ENCODE results near the gene AGAP1. TPM values are rescaled to one million over a fixed set of nuclear protein-coding genes. Genes with fewer than 3 reads are reported as not detected.

AGAP1 gene
- total RNA-seq, 2 experiments from 2014 or later = 2.2 TPM

GRCh38 chr2:235577404-235578330, 83.8 kb downstream of the AGAP1 start:
- ChIA-PET POLR2A (no interaction called here), CTCF (interaction anchor here (0.6 kb wide), 1 partner anchor 16 kb away, joined by 3 read pairs; no protein-coding TSS in a partner anchor)
- Mint-ChIP-seq H3K4me3 (no peak overlapping the region), H3K27ac (no peak overlapping the region), H3K36me3 (ENCODE audit: low read depth) (no peaks in the 10 kb centered on the region), H3K9me3 (ENCODE audit: low read depth) (no peaks in the 10 kb centered on the region), H3K27me3 (peaks cover 4% of the 10 kb centered on the region), H3K4me1 (no peaks in the 10 kb centered on the region)
- intact Hi-C loops (cut with DNase I, micrococcal nuclease) = no loop called here
- no peak for DNase-seq
- ATAC-seq = no peak

- H3K27me3 Mint-ChIP-seq = peaks cover 4% of the 10 kb centered on the region
- no peaks in the 10 kb centered on the region for H3K36me3 Mint-ChIP-seq (ENCODE audit: low read depth)
- ChIA-PET CTCF (no interaction called here), POLR2A (no interaction called here)
- DNase-seq = no peak
- intact Hi-C loops (cut with DNase I, micrococcal nuclease) = no loop called here
- no peak overlapping the region for H3K27ac Mint-ChIP-seq
- H3K4me3 Mint-ChIP-seq = no peak overlapping the region
- no peak for ATAC-seq
- no peaks in the 10 kb centered on the region for H3K9me3 Mint-ChIP-seq (ENCODE audit: low read depth)
- no peaks in the 10 kb centered on the region for H3K4me1 Mint-ChIP-seq
Measured at GRCh38 chr2:235579128-235579527, 85.3 kb downstream of the AGAP1 start.

GRCh38 chr2:235580426-235581157, 86.7 kb downstream of the AGAP1 start:
- ChIA-PET POLR2A (no interaction called here), CTCF (interaction anchor here (0.6 kb wide), 1 partner anchor 169 kb away, joined by 4 read pairs; no protein-coding TSS in a partner anchor)
- DNase-seq (no peak), ATAC-seq (no peak)
- no peak overlapping the region for H3K4me3 Mint-ChIP-seq
- no peaks in the 10 kb centered on the region for H3K9me3 Mint-ChIP-seq (ENCODE audit: low read depth)
- H3K27ac Mint-ChIP-seq = no peak overlapping the region
- H3K27me3 Mint-ChIP-seq = peaks cover 2% of the 10 kb centered on the region
- intact Hi-C loops (cut with DNase I, micrococcal nuclease) = no loop called here
- no peaks in the 10 kb centered on the region for H3K4me1 Mint-ChIP-seq
- H3K36me3 Mint-ChIP-seq (ENCODE audit: low read depth) = no peaks in the 10 kb centered on the region

- no peak for ATAC-seq
Measured at GRCh38 chr2:235582081-235582686, 88.3 kb downstream of the AGAP1 start.

GRCh38 chr2:235582729-235583128, 88.9 kb downstream of the AGAP1 start:
- H3K9me3 Mint-ChIP-seq (ENCODE audit: low read depth) = no peaks in the 10 kb centered on the region
- no peak overlapping the region for H3K4me3 Mint-ChIP-seq
- H3K27ac Mint-ChIP-seq = no peak overlapping the region
- DNase-seq (no peak), ATAC-seq (no peak)
- peaks cover 4% of the 10 kb centered on the region for H3K27me3 Mint-ChIP-seq
- H3K4me1 Mint-ChIP-seq = no peaks in the 10 kb centered on the region
- ChIA-PET POLR2A (no interaction called here), CTCF (no interaction called here)
- no peaks in the 10 kb centered on the region for H3K36me3 Mint-ChIP-seq (ENCODE audit: low read depth)
- intact Hi-C loops (cut with DNase I, micrococcal nuclease) = no loop called here

More at GRCh38 chr2:235582081-235582686, 88.3 kb downstream of the AGAP1 start:
- peaks cover 4% of the 10 kb centered on the region for H3K27me3 Mint-ChIP-seq
- ChIA-PET CTCF (no interaction called here), POLR2A (no interaction called here)
- H3K4me1 Mint-ChIP-seq = no peaks in the 10 kb centered on the region
- DNase-seq = no peak
- no peaks in the 10 kb centered on the region for H3K36me3 Mint-ChIP-seq (ENCODE audit: low read depth)
- no peak overlapping the region for H3K4me3 Mint-ChIP-seq
- no peak overlapping the region for H3K27ac Mint-ChIP-seq
- intact Hi-C loops (cut with DNase I, micrococcal nuclease) = no loop called here
- H3K9me3 Mint-ChIP-seq (ENCODE audit: low read depth) = no peaks in the 10 kb centered on the region

GRCh38 chr2:235583144-235583543, 89.3 kb downstream of the AGAP1 start:
- Mint-ChIP-seq H3K36me3 (ENCODE audit: low read depth) (no peaks in the 10 kb centered on the region), H3K9me3 (ENCODE audit: low read depth) (no peaks in the 10 kb centered on the region), H3K4me1 (no peaks in the 10 kb centered on the region), H3K4me3 (no peak overlapping the region), H3K27ac (no peak overlapping the region), H3K27me3 (peaks cover 4% of the 10 kb centered on the region)
- no peak for ATAC-seq
- CTCF ChIA-PET = no interaction called here
- intact Hi-C loops (cut with DNase I, micrococcal nuclease) = no loop called here
- POLR2A ChIA-PET = no interaction called here
- no peak for DNase-seq

- ATAC-seq = no peak
- Mint-ChIP-seq H3K9me3 (ENCODE audit: low read depth) (no peaks in the 10 kb centered on the region), H3K4me1 (no peaks in the 10 kb centered on the region), H3K27me3 (peaks cover 4% of the 10 kb centered on the region), H3K27ac (no peak overlapping the region), H3K36me3 (ENCODE audit: low read depth) (no peaks in the 10 kb centered on the region), H3K4me3 (no peak overlapping the region)
- DNase-seq = no peak
- ChIA-PET POLR2A (no interaction called here), CTCF (no interaction called here)
- intact Hi-C loops (cut with DNase I, micrococcal nuclease) = no loop called here
Measured at GRCh38 chr2:235583925-235584637, 90.2 kb downstream of the AGAP1 start.

GRCh38 chr2:235584638-235585007, 90.8 kb downstream of the AGAP1 start:
- CTCF ChIA-PET = no interaction called here
- Mint-ChIP-seq H3K36me3 (ENCODE audit: low read depth) (no peaks in the 10 kb centered on the region), H3K27ac (no peak overlapping the region), H3K4me3 (no peak overlapping the region), H3K9me3 (ENCODE audit: low read depth) (no peaks in the 10 kb centered on the region), H3K27me3 (peaks cover 4% of the 10 kb centered on the region), H3K4me1 (no peaks in the 10 kb centered on the region)
- intact Hi-C loops (cut with DNase I, micrococcal nuclease) = no loop called here
- DNase-seq (no peak), ATAC-seq (no peak)
- POLR2A ChIA-PET = no interaction called here

GRCh38 chr2:235587202-235587601, 93.4 kb downstream of the AGAP1 start:
- DNase-seq = no peak
- ChIA-PET CTCF (interaction anchor here (0.6 to 1.1 kb wide), 2 partner anchors 9 to 39 kb away, joined by 3 read pairs; no protein-coding TSS in a partner anchor), POLR2A (no interaction called here)
- Mint-ChIP-seq H3K4me1 (no peaks in the 10 kb centered on the region), H3K27me3 (peaks cover 2% of the 10 kb centered on the region), H3K36me3 (ENCODE audit: low read depth) (no peaks in the 10 kb centered on the region), H3K27ac (no peak overlapping the region), H3K4me3 (no peak overlapping the region), H3K9me3 (ENCODE audit: low read depth) (no peaks in the 10 kb centered on the region)
- intact Hi-C loops (cut with DNase I, micrococcal nuclease) = no loop called here
- no peak for ATAC-seq

- intact Hi-C loops (cut with DNase I, micrococcal nuclease) = no loop called here
- DNase-seq (no peak), ATAC-seq (no peak)
- Mint-ChIP-seq H3K36me3 (ENCODE audit: low read depth) (no peaks in the 10 kb centered on the region), H3K4me1 (no peaks in the 10 kb centered on the region), H3K4me3 (no peak overlapping the region), H3K27me3 (peaks cover 6% of the 10 kb centered on the region), H3K9me3 (ENCODE audit: low read depth) (no peaks in the 10 kb centered on the region), H3K27ac (no peak overlapping the region)
- CTCF ChIA-PET = no interaction called here
- POLR2A ChIA-PET = no interaction called here
Measured at GRCh38 chr2:235588750-235589149, 94.9 kb downstream of the AGAP1 start.

- ChIA-PET CTCF (no interaction called here), POLR2A (no interaction called here)
- ATAC-seq = no peak
- H3K27me3 Mint-ChIP-seq = peaks cover 6% of the 10 kb centered on the region
- no peaks in the 10 kb centered on the region for H3K4me1 Mint-ChIP-seq
- H3K27ac Mint-ChIP-seq = no peak overlapping the region
- intact Hi-C loops (cut with DNase I, micrococcal nuclease) = loop anchor here in 1 of 2 experiments (5.0 kb wide), 1 partner anchor 1039 kb away; no protein-coding TSS in a partner anchor
- no peaks in the 10 kb centered on the region for H3K36me3 Mint-ChIP-seq (ENCODE audit: low read depth)
- DNase-seq = no peak
- no peaks in the 10 kb centered on the region for H3K9me3 Mint-ChIP-seq (ENCODE audit: low read depth)
- no peak overlapping the region for H3K4me3 Mint-ChIP-seq
Measured at GRCh38 chr2:235591231-235591730, 97.4 kb downstream of the AGAP1 start.
